ENCODE measurements around the gene TARDBP. TPM values are rescaled to one million over a fixed set of nuclear protein-coding genes. Genes with fewer than 3 reads are reported as not detected.

The TARDBP gene
- total and polyA plus RNA-seq, 9 of the 15 experiments (the other 6 are each of a cell fraction or from before 2014, with no cell fraction given), result 122 to 515 (median 243) TPM

GRCh38 chr1:11061652-11062365, 49.4 kb downstream of the TARDBP start (continued):
- TF ChIP-seq ARID3A (IDR thresholded peaks at IDR 0.05; ENCODE audit: borderline replicate concordance, low read depth, low read length) (no peak), NR2C1 (IDR thresholded peaks at IDR 0.05) (no peak), NR2C1 (tag; IDR thresholded peaks at IDR 0.05) (no peak), HDAC6 (IDR thresholded peaks at IDR 0.05; ENCODE audit: low read depth, low read length) (no peak), POU5F1 (IDR thresholded peaks at IDR 0.05; ENCODE audit: borderline replicate concordance, low read depth, low read length, partially characterized antibody) (no peak), SRSF7 (optimal IDR thresholded peaks at IDR 0.05; ENCODE audit: low read depth, low read length) (no peak), ZBTB12 (CRISPR knock-in tag; IDR thresholded peaks at IDR 0.05) (no peak), NCOR1 (IDR thresholded peaks at IDR 0.05) (no peak), OTX1 (CRISPR knock-in tag; IDR thresholded peaks at IDR 0.05) (no peak), TFAP4 (CRISPR knock-in tag; IDR thresholded peaks at IDR 0.05; ENCODE audit: borderline replicate concordance) (no peak), RAD21 (CRISPR knock-in tag; conservative IDR thresholded peaks at IDR 0.05 in 1 of 2, IDR thresholded peaks at IDR 0.05 in 1 of 2) (peak in 1 of 2 experiments; percentile 19; a peak in 1 of 4 replicates), CTCF (IDR thresholded peaks at IDR 0.05 in 2 of 3, conservative IDR thresholded peaks at IDR 0.05 in 1 of 3; ENCODE audit: insufficient read depth in 2 of 3, low read depth in 1 of 3, low read length in 3 of 3) (peak in 2 of 3 experiments; percentile 2 to 16; a peak in 1 of 6 replicates)

Data from K562 (cell line).